ENCODE data around the gene CYTL1. TPM values are rescaled to one million over a fixed set of nuclear protein-coding genes. Genes with fewer than 3 reads are reported as not detected.
A peak's percentile ranks its signal among the peaks of the same experiment; 100 is the strongest.

Gene CYTL1
- total RNA-seq, 6 experiments from 2014 or later = 0.20 TPM; not detected in 5

DNA sequence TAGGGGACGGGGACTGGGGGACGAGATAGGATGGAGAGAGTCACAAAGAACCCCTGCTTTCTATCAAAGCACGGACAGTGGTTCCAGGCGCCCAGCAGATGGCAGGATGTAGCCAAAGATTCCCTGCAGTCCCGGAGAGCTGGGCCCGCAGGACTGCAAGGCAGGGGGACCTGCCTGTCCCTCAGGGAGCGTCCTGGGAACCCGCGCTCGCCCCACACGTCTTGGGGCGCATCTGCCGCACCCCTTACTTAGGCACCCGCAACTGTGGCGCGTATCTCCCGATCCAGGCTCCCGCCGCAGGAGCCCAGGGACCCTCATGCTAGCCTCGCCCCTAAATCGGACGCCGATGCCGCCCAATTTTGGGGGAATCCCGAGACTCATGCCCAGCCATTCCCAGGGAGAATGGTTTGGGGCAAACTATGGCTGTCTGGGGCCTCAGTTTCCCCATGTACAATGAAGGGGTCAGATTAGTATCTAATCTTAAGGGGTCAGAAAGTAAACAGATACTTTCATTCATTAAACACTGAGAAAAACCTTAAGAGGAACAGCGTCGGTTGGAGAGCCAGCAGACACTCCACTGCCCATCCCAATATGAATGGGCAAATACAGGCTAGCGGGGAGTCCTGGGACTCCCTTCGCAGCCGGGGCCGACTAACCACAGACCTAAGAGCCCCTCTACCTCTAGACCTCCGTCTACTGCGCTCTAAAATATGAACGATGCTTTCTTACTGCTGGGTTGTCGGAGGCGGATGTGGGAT is 31.4 kb upstream of the CYTL1 start:
- DNase-seq = peak; percentile 70 to 77 (median 72)
- Histone ChIP-seq H3K4me1 (peaks cover 0 to 15% (median 0%) of the 10 kb centered on the region in 4 donors), H3K27me3 (peaks cover 0 to 3% of the 10 kb centered on the region in 2 donors), H3K36me3 (no peaks in the 10 kb centered on the region), H3K27ac (no peak overlapping the region), H3K4me3 (peak overlapping the region; percentile 24 to 35 (median 27)), H3K9me3 (no peaks in the 10 kb centered on the region)
- ATAC-seq = peak; percentile 78 to 94 (median 90)
- TF ChIP-seq CTCF (IDR thresholded peaks at IDR 0.05) (peak; percentile 43 to 72 (median 65)), POLR2A (IDR thresholded peaks at IDR 0.05) (no peak)
- WGBS (ENCODE audit: insufficient coverage, low coverage, low lambda C conversion rate, missing lambda C conversion rate) = 2% methylated on average over 21 of the region's 36 CpGs
- intact Hi-C loops (cut with DNase I) = no loop called here

GRCh38 chr4:5048721-5049120 is 29.5 kb upstream of the CYTL1 start:
- WGBS (ENCODE audit: insufficient coverage, low coverage, low lambda C conversion rate, missing lambda C conversion rate) = no CpG with 5 or more reads among the region's 4 CpGs
- DNase-seq = no peak

DNA sequence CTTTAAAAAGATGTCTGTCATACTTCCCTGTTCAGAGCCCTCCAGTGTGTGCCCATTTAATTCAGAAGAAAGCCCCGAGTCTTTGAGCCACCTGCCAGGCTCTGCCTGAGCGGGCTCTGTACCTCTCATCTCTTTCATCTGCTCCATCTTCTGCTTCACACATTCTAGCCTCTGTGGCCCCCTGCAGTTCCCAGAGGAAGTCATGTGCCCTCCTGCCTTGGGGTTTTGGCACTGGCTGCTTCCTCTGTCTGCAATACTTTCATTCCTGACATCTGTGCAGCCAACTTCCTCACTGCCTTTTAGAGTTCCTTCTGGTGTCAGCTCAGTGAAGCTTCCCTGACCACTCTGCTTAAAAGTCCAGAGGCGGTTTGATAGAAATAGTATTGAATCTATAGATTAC is 25.8 kb upstream of the CYTL1 start:
- H3K27me3 ChIP-seq = no peaks in the 10 kb centered on the region
- no peak overlapping the region for H3K27ac ChIP-seq
- H3K36me3 ChIP-seq = no peaks in the 10 kb centered on the region
- 23% methylated on average over 3 of the region's 3 CpGs for WGBS (ENCODE audit: insufficient coverage, low coverage, low lambda C conversion rate, missing lambda C conversion rate)
- H3K4me1 ChIP-seq = no peaks in the 10 kb centered on the region
- no peak overlapping the region for H3K4me3 ChIP-seq
- DNase-seq = no peak
- no peak for TF ChIP-seq POLR2A (IDR thresholded peaks at IDR 0.05)
- no peak for TF ChIP-seq CTCF (IDR thresholded peaks at IDR 0.05)
- intact Hi-C loops (cut with DNase I) = no loop called here
- peak; percentile 41 to 70 (median 54) for ATAC-seq
- no peaks in the 10 kb centered on the region for H3K9me3 ChIP-seq

More at GRCh38 chr4:5048721-5049120, 29.5 kb upstream of the CYTL1 start:
- no peaks in the 10 kb centered on the region for H3K9me3 ChIP-seq
- peaks cover 0 to 3% of the 10 kb centered on the region in 2 donors for H3K27me3 ChIP-seq
- H3K4me1 ChIP-seq = peaks cover 0 to 15% (median 0%) of the 10 kb centered on the region in 4 donors
- intact Hi-C loops (cut with DNase I) = no loop called here
- H3K27ac ChIP-seq = no peak overlapping the region
- no peak for TF ChIP-seq POLR2A (IDR thresholded peaks at IDR 0.05)
- TF ChIP-seq CTCF (IDR thresholded peaks at IDR 0.05) = no peak
- no peaks in the 10 kb centered on the region for H3K36me3 ChIP-seq
- no peak for ATAC-seq
- no peak overlapping the region for H3K4me3 ChIP-seq

DNA sequence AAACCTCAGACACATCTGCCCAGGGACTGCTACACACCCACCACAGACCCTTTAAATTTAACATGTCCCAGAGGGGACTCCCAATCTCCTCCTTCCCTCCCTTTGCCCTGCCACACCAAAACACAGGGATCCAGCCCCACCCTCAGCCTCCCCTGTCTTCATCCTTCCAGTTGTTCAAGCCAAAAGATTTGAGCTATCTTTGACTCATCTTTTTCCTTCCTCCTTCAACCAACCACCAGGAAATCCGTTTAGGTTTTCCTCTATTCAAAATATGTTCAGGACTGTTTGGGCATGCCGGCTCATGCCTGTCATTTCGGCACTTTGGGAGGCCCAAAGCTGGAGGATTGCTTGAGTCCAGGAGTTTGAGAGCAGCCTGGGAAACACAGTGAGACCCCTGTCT is 25.1 kb upstream of the CYTL1 start:
- Histone ChIP-seq H3K27me3 (no peaks in the 10 kb centered on the region), H3K4me3 (no peak overlapping the region), H3K27ac (no peak overlapping the region), H3K4me1 (no peaks in the 10 kb centered on the region), H3K36me3 (no peaks in the 10 kb centered on the region), H3K9me3 (no peaks in the 10 kb centered on the region)
- intact Hi-C loops (cut with DNase I) = no loop called here
- TF ChIP-seq POLR2A (IDR thresholded peaks at IDR 0.05) (no peak), CTCF (IDR thresholded peaks at IDR 0.05) (no peak)
- DNase-seq = no peak
- 46% methylated on average over 3 of the region's 3 CpGs for WGBS (ENCODE audit: insufficient coverage, low coverage, low lambda C conversion rate, missing lambda C conversion rate)
- ATAC-seq = no peak

Measured in right lobe of liver (tissue), 6 donors.